IPS DF 19.7 (cell line): Measurements from ENCODE around the gene CLSTN2.

Source experiments
- DNase-seq: peaks from one replicate; pipeline ENCODE4 v3.0.0-alpha.2; 2013; ENCODE audit warnings: low read depth, low spot score

Gene CLSTN2

DNA sequence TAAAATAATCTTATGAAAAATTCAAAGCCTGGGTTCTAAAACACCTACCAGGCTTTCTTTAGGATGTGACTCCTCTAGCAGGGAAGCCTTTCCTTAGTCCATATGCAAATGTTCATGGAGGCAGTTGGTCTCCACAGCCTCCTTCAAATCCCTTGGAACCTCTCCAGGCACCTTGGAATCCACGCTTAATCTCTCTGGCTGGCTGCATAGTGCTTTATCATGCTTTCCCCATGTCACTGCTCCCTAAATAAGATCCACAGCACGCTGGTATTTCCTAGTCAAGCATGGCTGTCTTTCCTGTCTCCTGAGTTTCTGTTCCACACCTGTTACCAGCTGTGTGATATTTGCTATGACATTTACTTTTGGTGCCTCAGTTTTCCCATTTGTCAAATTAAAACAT is 71.3 kb downstream of the CLSTN2 start:
- no peak for DNase-seq

DNA sequence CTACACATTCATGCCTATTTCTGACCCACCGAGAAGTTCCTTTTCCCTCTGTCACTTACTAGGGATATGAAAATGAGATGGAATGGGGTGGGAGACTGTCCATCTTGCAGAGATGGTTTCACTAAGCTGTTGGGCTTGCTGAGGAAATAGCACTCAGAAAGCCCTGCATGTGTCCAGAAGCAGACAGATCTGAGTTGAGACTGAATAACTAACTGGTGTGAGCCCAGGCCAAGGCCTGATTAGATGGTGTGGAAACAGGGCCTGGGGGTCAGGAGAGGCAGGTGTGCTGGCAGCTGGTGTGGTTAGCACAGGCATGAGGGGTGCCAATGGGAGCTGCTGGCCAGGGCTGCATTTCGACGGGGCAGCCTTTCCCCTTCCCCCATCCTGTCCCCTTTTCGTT is 72.1 kb downstream of the CLSTN2 start:
- no peak for DNase-seq

DNA sequence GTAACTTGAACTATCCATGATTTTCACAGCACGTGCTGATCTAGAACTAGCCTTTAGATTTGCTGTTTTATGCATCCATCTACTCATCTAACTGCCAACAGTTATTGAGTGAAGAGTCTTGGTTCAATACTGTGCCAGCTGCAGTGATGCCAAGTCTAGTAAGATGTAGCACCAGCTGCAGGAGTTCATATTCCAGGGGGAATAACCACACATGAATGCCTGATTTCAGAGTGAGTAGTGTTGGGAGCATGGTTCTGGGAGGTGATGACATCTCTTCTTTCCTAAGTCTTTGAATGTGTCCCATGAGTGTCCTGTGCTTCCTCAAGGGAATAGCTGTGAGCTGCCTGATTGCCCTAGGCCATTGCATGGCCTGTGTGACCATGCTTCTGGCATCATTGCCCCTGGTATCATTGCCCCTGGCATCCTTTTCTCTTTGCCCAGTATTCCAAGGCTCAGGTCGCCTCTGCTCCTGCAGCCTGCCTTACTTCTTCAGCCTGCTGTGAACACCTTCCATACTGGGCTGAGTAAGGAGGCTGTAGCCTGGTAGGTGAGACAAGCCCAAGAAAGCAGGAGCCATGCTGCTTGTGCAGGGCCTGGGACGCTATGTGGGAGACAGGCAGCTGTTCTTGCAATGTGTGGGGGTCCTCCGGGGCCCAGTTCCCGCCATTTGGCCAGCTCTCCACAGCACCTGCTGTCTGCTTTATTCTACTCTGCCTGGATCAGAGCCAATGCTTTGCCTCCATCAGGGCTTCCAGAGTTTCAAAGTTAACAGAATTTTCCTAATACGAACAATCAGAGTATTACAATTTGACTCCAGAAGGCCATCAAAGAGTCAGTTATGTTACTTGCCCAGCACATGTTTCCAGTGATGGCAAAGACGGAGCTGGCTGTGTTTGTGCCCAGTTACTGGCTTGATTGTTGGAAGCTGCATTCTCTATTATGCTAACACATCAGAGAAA is 73.2 kb downstream of the CLSTN2 start:
- DNase-seq, result no peak

DNA sequence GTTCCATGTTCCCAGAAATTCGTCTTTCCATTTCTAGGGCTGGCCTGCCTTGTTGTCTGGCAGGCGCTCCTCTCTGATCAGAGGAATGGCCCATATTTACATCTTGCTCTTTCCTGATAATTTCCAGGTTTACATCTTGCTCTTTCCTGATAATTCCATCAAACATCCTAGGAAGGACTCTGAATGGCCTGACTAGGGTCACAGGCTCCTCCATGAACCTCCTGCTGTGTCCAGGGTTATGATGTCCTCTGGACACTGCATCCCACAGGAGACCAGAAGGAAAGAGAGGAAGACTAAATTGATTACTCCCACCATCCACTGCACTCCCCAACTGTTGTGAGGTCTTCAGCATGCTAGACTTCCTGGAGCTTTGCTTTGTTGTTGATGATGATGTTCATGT is 75.4 kb downstream of the CLSTN2 start:
- DNase-seq, result no peak

DNA sequence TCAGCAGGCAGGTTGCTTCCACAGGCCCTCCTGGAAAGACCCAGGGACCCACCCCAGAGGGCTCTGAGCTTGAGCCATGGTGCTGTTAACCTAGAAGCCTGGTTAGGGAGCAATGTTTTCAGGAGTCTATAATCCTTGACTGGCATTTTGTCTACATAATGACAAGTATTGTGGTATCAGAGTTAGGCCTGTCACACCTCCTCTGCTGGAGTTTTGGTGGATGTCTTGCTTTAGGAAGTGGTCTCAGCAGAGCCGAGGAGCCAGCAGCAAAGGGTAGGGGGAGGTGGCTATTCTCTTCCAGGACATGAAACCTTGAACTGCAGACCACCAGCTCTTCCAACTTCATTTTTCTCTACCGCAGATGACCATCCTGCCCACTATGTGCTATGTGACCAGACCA is 76.1 kb downstream of the CLSTN2 start:
- no peak for DNase-seq

DNA sequence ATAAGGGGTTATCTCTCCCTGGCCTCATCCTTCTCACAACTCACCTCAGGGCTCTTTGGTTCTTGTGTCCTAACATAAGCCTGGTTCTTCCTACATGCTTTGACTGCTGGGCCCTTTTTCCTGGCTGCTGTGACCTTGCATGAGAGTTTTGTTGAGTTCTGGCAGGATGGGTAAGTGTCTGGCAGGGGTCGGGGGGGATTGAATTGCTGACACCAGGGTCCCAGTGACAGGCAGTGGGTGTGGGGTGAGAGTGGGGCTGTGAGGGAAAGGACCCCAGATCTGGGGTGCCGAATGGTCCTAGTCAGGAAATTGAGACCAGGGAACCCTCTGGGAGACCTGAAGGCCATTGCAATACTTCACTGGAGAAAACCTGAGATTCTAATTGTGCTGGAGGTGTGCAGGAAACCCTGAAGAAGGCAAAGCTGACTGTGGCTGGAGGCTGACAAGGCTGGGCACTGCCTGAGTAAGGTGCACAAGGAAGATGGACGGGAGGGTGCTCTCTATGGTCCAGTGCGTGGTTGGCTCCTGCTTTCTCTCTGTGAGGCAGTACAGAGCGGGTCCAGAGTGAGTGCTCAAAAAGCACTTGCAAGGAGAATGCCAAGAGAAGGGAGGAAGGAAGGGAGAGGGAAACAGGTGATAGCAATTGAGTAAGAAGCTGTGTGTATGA is 76.8 kb downstream of the CLSTN2 start:
- no peak for DNase-seq

DNA sequence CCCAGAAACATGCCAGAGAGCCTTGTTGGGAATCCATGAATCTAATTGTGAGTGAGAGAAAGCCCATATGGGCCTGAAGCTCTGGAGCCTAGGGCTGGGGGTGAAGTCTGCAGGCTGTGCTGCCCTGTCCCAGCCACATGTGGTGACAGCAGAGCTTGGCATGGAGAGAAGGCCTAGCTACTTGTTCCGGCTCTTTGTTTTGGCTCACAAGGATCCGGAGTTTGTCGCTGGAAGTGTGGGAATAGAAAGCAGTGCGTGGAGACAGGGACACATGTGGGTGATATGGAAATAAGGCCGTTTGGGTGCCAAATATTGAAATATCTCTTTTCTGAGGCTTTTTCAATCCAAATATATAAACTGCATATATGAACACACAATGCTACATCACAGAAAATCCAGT is 78.2 kb downstream of the CLSTN2 start:
- DNase-seq, result no peak

DNA sequence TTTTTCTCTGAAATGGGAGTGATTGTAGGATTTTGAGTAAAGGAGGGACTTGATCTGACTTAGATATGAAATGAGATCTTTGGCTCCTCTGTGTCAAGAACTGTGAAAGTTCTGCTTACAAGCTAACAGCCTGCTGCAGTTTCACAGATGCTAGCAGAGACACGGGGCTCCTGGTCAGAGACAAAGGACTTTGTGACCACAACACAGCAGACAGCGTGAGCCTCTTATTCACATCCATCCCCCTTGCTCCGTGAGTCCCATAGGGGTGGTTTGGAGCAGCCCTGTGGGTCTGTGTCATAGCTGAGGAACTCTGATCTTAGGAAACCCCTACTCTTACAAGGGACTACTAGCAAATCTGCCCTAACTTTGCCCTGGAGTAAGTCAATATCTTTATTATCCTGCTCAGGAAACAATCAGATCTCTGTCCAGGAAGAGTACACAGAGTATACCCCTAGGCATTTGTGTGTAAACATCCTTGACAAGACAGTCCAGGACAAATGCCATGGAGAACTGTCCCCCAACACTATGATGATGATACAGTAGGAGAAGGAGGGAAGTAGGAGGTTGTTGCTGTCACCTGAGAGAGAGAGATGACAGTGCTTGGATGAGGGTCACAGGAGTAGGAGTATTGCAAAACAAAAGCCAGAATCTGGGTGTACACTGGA is 80.0 kb downstream of the CLSTN2 start:
- no peak for DNase-seq

DNA sequence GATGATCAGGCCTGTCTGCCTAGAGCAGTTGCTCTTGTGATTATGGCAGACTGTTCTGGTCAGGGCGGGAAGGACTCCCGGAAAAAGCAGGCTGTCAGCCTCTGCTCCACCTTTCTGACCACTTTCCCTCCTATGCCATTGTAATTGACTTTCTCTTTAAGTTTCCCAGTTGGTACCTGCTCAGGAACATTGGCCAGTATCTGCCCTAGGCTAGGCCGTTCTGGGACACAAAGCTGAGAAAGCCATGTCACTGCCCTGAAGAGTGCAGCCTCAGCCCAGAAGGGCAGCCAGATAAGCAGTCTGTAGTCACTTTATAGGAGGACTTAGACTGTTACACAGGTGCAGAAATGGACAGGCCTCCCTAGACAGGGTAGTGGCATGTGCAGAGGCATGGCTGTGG is 80.8 kb downstream of the CLSTN2 start:
- no peak for DNase-seq

DNA sequence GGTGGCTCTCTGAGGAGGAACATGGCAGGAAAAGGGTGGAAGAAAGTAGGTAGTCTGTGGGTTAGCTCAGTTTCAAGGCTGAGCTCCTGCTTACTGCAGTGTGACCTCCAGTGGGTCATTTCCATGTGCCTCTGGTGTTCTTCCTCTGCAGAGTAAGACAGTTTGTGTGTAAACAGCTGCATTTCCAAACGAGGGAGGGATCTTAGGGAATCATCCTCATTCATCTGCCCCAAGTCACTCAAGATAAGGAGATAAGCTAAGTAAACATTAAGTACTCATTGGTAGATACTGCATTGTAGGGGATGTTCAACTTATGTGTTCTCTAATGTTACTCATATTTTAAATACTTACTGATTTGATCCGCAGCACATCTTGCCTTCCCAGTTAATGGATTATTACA is 83.6 kb downstream of the CLSTN2 start:
- DNase-seq, result no peak

DNA sequence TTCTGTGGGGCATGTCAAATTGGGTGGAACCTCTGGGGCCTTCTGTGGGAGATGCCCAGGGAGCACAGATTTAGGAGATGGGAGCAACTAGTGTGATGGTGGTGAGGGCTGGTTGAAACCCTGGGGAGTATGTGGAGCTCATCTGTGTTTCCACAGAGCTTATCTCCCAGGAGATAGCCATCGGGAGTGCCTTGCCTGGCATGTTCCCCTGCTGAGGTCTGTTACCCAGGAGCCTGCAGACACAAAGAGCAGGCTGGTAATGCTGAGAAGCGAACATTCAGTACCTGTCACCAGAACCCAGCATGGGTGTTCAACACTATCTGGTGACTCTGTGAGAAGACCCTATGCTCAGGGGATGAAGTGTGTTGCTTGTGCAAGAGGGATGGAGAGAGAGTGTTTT is 85.0 kb downstream of the CLSTN2 start:
- DNase-seq, result no peak

DNA sequence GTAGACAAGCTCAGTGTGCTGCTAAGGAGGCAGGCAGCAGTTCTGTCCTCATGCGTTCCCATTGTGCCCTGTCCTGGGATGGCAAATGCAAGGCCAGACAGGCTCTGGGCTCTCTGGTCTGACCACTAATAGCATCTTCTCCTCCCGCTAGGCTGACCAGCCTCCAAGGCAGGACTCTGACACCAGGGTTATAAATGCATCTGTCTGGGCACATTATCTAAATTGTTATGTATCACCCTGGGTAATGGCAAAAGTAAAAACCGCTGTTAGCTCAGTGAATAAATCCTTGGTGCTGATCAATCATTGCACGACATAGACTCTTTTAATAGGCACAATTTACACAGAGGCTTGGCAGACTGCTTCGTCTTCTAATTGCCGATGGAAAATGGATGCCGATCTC is 85.6 kb downstream of the CLSTN2 start:
- no peak for DNase-seq

DNA sequence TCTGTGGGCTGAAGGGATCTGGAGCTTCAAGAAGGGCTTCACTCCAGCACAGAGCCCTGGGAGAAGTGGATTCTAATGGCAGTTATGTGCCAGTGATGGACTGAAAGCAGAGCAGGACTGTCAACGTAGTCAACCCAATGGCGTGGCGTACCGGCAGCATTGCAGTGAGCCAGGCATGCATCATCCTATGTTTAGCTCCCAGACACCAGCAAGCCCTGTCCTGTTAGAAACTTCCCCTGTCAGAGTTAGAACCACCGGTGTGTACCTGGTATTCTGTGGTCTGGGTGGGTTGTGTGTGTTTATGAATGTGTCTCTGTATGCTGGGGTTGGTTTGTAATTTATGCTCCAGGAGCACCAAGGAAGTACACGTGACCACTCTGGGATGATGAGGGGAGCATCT is 86.3 kb downstream of the CLSTN2 start:
- DNase-seq, result no peak

DNA sequence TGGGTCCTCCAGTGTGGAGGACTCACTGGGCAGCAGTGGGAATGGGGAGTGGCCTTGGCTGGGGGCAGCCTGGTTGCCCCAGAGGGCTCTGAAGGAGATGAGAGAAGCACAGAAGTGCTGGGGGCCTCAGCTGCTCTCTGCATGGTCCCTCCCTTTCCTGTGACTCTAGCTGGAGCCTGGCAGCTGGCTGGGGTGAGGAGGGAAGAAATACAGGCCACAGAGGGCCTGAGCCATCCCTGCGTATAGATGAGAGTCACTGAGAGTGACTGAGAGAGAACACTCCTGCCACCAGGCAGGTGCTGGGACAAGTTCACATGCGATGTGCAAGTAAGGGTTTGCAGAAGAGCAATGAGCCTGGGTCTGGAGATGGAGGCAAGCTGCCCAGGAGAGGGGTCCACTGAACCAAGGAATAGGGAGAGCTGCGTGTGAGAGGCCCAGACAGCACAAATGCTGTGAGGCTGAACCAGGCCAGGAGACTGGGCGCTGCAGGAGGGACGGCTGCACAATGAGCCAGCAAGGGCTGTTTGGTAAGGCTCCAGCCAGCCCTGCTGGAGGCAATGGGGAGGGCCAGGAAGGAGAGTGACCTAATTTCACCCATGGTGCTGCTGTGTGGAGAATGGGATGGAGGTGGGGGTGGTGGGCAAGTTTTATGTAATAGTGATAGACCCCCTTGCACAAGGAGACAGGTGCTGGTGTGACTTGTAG is 87.2 kb downstream of the CLSTN2 start:
- no peak for DNase-seq

DNA sequence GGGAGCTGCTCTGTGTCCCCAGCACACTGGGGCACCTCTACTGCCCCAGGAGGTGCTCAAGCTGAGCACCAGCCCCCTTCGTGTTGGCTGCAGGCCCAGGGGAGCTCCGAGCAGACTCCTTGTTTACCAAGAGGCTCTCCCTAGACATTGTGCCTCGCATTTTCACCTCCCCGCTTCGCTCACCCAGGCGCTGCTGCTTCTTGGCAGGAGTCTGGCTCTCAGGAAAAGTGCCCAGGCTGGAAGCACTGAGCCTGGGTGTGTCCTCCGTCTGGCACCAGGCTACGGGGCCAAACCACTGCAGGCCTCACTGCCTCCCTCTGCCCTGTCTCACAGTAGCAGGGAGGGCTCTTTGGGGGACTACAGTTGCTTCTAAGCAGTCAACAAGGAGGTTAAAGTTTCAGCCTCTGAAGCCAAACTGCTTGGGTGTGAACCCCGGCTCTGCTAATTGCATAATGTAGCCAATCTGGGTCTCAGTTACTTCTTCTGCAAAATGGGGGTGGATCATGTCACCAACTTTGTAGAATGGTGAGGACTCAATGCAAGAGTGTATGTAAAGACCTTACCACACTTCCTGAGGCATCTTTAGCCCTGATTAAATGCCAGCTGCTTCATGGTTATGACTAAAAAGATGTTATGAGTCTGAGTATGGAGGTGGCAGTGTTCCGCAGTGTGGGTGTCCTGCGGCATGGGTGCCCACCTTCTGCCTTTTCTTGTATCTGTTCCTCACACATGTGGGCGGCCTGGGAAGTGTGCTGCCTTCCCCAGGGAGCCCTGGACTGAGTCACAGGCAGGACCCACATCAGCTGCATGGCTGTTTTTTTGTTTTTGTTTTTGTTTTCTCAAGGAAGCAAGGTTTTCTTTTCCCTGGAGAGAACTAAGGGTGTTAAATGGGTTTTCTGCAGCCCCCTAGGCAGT is 88.9 kb downstream of the CLSTN2 start:
- no peak for DNase-seq

DNA sequence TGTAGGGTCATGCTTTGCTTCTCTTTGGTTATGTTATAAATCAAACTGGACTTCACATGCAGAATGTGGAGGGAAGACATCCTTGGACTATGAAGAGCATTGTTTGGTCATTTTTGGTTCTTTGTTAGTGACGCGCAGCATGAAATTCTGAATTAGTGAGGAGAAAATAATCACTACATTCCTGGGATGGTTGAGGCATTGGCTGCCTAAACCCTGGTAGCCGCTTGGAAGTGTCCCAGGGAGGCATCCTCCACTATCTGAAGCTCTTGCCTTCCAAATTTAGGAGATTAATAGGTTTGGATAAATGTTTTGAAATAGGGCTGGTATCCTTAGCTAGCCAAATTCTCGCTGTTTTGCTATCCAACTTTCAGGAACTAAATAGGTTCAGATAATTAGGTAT is 96.2 kb downstream of the CLSTN2 start:
- no peak for DNase-seq

DNA sequence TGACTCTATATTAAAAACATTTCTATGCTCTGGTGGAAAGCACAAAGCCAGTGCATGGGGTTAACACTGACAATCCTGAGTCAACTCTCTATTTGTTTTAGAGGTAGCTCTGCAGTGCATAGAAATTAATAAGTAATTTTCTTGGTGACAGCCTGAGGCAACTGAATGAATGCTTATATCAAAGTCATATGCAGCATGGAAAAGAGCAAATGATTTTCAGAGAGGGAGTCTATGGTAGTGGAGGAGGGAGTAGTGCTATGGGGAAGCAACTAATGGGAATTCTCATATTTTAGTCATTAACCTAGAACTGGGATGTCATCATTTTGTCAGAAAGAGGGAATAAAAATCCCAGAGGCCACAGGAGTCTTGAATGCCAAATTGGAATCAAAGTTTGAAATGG is 99.1 kb downstream of the CLSTN2 start:
- DNase-seq, result no peak

DNA sequence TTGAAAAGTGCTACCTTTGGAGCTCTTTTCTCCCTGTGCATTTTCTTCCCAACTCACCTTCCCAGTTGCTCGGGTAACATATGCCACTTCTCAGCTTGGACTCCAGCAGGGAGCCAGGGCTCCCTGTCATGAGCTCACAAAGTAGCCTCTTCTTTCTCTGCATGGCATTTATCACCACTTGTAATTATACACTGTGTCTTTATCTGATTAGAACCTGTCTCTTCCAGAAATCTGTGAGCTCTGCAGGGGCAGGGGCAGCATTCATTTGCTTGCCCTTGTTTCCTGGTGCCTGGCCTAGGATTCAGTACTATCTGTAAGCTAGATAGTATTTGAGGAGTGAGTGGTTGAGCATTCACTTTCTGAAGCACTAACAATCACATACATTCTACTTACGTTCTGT is 100.9 kb downstream of the CLSTN2 start:
- no peak for DNase-seq

DNA sequence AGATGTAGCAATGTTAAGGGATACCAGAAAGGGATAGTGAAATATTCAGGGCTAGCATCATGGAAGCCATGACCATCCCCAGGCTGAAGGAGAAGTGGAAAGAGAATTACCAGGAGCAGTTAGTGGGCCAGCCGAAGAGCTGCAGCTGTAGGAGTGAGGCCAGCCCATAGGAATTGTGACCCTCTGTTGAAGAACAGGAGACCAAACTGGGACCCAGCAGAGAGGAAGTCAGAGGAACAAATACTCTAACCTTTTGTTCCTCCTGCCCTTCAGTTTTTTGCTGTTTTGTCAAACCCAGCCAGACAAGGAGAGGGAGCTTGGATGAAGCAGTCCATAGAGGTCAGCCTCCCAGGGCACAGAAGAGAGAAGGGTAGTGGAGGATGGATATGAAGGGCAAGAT is 115.4 kb downstream of the CLSTN2 start:
- DNase-seq, result no peak

DNA sequence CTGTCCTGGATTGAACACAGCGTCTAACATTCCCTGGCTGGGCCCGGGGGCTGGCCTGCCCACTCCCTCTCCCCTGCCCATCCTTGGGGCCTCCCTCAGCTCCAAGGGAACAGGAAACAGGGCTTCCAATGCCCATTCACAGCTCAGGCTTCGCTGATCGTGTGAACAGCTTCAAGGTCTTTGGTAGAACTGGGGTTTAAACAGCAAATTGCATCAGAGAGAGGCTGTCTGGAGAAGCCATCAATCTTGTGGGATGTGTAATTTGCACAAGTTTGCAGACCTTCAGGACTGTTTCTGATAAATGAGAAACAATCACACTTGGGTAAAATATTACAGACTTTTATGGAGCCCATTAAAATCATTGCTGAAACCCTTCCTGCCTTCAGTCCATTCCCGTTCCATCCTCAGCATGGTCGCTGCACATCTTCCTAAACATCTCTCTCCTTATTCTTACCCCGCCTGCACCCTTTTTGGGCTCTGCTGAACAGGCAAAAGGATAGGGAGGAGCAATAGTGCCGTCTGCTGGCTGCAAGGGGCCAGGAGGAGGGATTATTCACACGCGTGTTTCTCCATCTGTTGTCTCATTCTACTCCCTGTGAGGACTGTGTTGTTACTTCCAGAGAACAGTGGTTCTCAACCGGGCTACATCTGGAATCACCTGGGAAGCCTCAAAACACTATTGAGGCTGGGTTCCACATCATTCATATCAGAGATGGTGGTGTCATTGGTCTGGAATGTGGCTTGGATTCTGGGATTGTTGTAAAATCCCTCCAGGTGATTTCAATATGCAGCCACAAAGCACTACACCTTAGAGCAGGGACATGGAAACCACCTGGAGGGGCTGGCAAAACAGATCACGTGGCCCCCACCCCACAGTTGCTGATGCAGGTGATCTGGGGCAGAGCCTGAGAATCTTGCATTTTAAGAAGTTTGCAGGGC is 116.3 kb downstream of the CLSTN2 start:
- peak; percentile 2 for DNase-seq
